ENCODE measurements around the gene DDOST. TPM values are rescaled to one million over a fixed set of nuclear protein-coding genes. Genes with fewer than 3 reads are reported as not detected.

DDOST gene
- total RNA-seq, 4 donors from 2014 or later = 182 to 299 (median 238) TPM

GRCh38 chr1:20632386-20632785 lies 28.8 kb downstream of the DDOST start:
- TF ChIP-seq CTCF (IDR thresholded peaks at IDR 0.05) (no peak), POLR2A (IDR thresholded peaks at IDR 0.05) (no peak)
- peaks cover 10 to 11% of the 10 kb centered on the region in 2 donors for H3K4me1 ChIP-seq
- peaks cover 0 to 1% of the 10 kb centered on the region in 2 donors for H3K36me3 ChIP-seq
- intact Hi-C loops (cut with DNase I) = no loop called here
- H3K4me3 ChIP-seq (replicated peaks in 1 of 3) = no peak overlapping the region
- no peaks in the 10 kb centered on the region for H3K27me3 ChIP-seq
- no peak for DNase-seq
- no peaks in the 10 kb centered on the region for H3K9me3 ChIP-seq
- no peak overlapping the region for H3K27ac ChIP-seq
- WGBS, 2 donors = 96 to 98% methylated on average over 3 of the region's 3 CpGs

GRCh38 chr1:20630729-20631128 lies 30.4 kb downstream of the DDOST start:
- Histone ChIP-seq H3K4me3 (replicated peaks in 1 of 3) (no peak overlapping the region), H3K27ac (no peak overlapping the region), H3K4me1 (peaks cover 8 to 11% of the 10 kb centered on the region in 2 donors), H3K27me3 (no peaks in the 10 kb centered on the region), H3K9me3 (no peaks in the 10 kb centered on the region), H3K36me3 (no peaks in the 10 kb centered on the region)
- 19 to 20% methylated on average over 4 of the region's 4 CpGs for WGBS, 2 donors
- TF ChIP-seq POLR2A (IDR thresholded peaks at IDR 0.05) (no peak), CTCF (IDR thresholded peaks at IDR 0.05) (no peak)
- intact Hi-C loops (cut with DNase I) = no loop called here
- DNase-seq = no peak

- WGBS, 2 donors = 50 to 70% methylated on average over 1 of the region's 1 CpG
- Histone ChIP-seq H3K27ac (no peak overlapping the region), H3K4me1 (no peaks in the 10 kb centered on the region), H3K36me3 (no peaks in the 10 kb centered on the region), H3K4me3 (replicated peaks in 1 of 3) (no peak overlapping the region), H3K27me3 (no peaks in the 10 kb centered on the region), H3K9me3 (no peaks in the 10 kb centered on the region)
- DNase-seq = no peak
- TF ChIP-seq POLR2A (IDR thresholded peaks at IDR 0.05) = no peak
- TF ChIP-seq CTCF (IDR thresholded peaks at IDR 0.05) = no peak
- intact Hi-C loops (cut with DNase I) = no loop called here
Observed at GRCh38 chr1:20626524-20626923, 34.6 kb downstream of the DDOST start.

GRCh38 chr1:20626098-20626427 lies 35.1 kb downstream of the DDOST start:
- no peak for DNase-seq
- Histone ChIP-seq H3K27me3 (no peaks in the 10 kb centered on the region), H3K36me3 (no peaks in the 10 kb centered on the region), H3K9me3 (no peaks in the 10 kb centered on the region), H3K4me3 (replicated peaks in 1 of 3) (no peak overlapping the region), H3K27ac (no peak overlapping the region), H3K4me1 (no peaks in the 10 kb centered on the region)
- WGBS, 2 donors = 59 to 74% methylated on average over 1 of the region's 1 CpG
- TF ChIP-seq CTCF (IDR thresholded peaks at IDR 0.05) = no peak
- intact Hi-C loops (cut with DNase I) = no loop called here

GRCh38 chr1:20625176-20626097 lies 35.7 kb downstream of the DDOST start:
- Histone ChIP-seq H3K4me3 (replicated peaks in 1 of 3) (no peak overlapping the region), H3K27me3 (no peaks in the 10 kb centered on the region), H3K9me3 (no peaks in the 10 kb centered on the region), H3K36me3 (no peaks in the 10 kb centered on the region), H3K4me1 (no peaks in the 10 kb centered on the region), H3K27ac (no peak overlapping the region)
- WGBS, 2 donors = 62 to 79% methylated on average over 3 of the region's 3 CpGs
- TF ChIP-seq CTCF (IDR thresholded peaks at IDR 0.05) = no peak
- TF ChIP-seq POLR2A (IDR thresholded peaks at IDR 0.05) = no peak
- intact Hi-C loops (cut with DNase I) = no loop called here
- no peak for DNase-seq
